HG02973 (cell line): ENCODE data around the gene PTPRF.
A peak's percentile ranks its signal among the peaks of the same experiment; 100 is the strongest.
"Not testable (repeated sequence)": the region's sequence is repeated elsewhere in the genome, so short reads cannot be mapped to it uniquely, and the experiment has no call there.

ENCODE experiments used
- ATAC-seq: cut with Tn5 transposase; IDR thresholded peaks from one replicate; pipeline ENCODE4 v1.9.1; 2021; ENCODE audit warnings: moderate library complexity; ENCODE audit not compliant: unreplicated experiment

Gene PTPRF

DNA sequence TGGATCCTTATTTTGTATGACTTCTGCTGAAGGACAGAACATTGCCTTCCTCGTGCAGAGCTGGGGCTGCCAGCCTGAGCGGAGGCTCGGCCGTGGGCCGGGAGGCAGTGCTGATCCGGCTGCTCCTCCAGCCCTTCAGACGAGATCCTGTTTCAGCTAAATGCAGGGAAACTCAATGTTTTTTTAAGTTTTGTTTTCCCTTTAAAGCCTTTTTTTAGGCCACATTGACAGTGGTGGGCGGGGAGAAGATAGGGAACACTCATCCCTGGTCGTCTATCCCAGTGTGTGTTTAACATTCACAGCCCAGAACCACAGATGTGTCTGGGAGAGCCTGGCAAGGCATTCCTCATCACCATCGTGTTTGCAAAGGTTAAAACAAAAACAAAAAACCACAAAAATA lies 91.8 kb downstream of the PTPRF start:
- ATAC-seq: no peak

- ATAC-seq: no peak
These were observed 92.5 kb downstream of the PTPRF start for GRCh38 chr1:43622901-43623780.

DNA sequence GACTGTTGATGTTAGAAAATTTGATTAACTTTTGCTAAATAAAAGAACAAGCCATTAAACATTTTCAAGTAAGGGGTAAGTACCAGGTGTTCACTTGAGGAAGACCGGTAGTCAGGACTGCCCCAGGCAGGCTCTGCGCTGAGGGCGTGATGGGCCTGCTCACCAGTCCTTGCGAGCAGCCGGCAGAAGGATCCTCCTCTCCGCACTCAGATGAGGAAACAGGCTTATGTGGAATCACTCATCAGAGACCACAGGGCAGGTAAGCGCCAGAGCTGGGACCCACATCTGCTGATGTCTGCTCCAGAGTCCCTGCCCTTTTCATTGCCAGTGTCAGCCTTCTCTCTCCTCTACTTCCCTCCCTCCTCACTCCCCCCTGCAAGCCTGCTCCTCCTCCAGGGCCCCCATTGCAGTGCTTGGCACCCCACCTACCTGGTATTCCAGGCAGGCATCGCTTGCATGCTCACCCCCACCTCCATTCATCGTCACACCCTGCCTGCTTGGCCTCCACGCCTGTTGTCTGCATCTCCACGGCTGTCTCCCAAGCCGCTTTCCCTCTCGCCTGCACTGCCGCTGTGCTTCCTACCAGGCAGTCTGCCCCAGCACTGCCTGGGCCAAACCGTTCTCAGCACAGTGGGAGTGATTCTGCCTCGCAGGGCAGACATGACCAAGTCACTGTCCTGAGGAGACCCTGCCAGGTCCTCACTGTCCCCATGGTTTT lies 94.5 kb downstream of the PTPRF start:
- ATAC-seq: no peak

GRCh38 chr1:43632135-43632670 lies 101.5 kb downstream of the PTPRF start:
- no peak for ATAC-seq

DNA sequence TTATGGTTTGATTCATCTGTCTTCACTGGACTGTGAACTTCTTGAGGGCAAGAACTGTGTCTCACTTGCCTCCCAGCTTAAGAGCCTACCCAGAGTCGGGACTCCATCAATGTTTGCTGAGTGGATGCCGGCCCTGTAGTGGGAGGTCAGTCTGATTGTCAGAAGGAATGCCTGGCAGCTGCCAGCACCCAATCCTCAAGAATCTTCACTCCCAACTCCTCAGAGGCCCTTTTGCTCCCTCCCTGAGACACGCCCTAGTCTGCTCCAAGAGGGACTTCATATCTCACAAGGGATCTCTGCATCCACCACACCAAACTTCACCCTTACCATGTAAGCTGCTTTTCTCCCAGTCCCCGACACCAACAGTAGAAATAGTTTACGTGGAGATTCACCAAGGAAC lies 104.0 kb downstream of the PTPRF start:
- no peak for ATAC-seq

DNA sequence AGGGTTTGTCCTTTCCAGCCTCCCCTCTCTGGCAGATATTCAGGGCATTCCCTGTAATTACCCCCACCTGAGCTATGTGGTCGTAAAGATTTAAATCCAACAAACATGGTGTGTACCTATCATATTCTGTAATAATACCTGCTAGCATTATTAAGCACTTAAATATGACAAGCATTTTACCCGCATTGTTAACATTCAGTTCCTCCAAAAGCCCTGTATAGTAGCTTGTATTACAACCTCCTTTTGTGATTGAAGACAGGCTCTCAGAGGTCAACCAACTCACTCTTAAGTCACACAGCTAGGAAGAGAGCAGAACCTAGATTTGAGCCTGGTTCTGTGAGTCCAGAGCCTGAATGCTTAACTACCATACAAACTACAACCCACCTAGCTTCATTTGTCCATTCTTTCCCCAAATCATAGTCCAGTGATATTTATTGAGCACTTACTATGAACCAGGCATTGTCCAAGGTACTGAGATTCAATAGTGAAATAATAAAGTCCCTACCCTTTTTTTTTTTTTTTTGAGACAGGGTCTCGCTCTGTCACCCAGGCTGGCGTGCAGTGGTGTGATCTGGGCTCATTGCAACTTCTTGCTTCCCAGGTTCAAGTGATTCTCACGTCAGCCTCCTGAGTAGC lies 105.4 kb downstream of the PTPRF start:
- ATAC-seq: no peak

DNA sequence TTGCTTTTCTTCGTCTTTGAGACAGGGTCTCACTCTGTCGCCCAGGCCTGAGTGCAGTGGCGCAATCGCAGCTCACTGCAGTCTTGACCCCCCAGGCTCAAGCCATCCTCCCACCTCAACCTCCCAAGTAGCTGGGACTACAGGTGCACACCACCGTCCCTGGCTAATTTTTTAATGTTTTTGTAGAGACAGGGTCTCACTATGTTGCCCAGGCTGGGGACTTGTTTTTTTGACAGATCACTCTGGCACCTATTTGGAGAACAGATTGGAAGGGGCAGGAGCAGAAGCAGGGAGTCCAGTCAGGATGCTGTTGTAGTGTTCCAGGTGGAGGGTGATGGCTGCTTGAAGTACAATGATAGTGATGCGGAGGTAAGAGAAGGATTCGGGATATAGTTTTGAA lies 106.6 kb downstream of the PTPRF start:
- no peak for ATAC-seq

DNA sequence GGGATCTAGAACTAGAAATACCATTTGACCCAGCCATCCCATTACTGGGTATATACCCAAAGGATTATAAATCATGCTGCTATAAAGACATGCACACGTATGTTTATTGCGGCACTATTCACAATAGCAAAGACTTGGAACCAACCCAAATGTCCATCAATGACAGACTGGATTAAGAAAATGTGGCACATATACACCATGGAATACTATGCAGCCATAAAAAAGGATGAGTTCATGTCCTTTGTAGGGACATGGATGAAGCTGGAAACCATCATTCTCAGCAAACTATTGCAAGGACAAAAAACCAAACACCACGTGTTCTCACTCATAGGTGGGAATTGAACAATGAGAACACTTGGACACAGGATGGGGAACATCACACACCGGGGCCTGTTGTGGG lies 107.7 kb downstream of the PTPRF start:
- ATAC-seq: not testable (repeated sequence)

DNA sequence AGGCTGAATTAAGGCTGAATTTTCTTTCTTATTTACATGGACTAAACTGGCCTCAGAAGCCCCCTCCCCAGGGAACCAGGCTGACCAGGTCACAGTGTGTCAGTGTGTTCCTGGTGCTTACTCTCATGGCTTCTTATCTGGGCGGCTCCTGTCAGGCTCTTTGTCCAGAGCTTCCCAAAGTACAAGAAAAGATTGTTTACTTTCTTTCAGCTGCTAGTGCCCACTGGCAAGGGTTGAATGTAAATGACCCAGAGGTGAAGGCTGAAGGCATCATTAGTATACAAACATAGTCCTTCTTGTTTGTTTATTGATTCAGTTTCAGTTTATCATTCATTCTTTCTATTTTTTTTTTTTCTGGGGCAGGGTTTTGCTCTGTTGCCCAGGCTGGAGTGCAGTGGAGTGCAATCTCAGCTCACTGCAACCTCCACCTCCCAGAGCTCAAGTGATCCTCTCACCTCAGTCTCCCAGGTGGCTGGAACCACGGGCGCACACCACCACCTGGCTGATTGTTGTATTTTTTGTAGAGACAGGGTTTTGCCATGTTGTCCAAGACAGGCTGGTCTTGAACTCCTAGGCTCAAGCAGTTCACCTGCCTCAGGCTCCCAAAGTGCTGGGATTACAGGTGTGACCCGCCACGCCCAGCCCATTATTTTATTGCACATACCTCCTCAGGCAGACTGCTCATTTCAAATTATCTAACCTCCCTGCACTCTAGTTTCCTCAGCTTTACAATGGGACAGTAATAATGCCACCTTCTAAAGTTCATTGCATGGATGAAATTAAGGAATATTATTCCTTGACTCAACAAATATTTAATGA lies 109.5 kb downstream of the PTPRF start:
- no peak for ATAC-seq

DNA sequence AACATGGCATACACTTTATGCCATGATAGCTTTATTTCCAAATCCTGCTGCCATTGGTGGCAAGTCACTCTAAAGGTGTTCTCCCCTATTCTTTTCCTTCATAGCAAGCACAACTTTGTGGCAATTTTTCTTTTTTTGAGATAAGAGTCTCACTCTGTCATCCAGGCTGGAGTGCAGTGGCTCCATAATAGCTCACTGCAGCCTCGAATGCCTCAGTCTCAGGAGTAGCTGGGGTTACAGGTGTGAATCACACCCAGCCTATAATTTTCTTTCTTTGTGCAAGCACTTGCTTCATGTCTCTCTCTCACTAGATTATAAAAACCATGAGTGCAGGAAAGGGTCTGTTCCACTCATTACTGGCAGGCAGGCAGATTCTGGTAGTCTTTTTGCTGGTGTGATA lies 113.9 kb downstream of the PTPRF start:
- ATAC-seq: no peak

GRCh38 chr1:43645461-43645860 lies 114.8 kb downstream of the PTPRF start:
- no peak for ATAC-seq

GRCh38 chr1:43647331-43647730 lies 116.6 kb downstream of the PTPRF start:
- ATAC-seq: not testable (repeated sequence)

- ATAC-seq: no peak
These were observed 117.7 kb downstream of the PTPRF start for GRCh38 chr1:43648221-43648847.

- no peak for ATAC-seq
These were observed 118.3 kb downstream of the PTPRF start for GRCh38 chr1:43648876-43649477.

DNA sequence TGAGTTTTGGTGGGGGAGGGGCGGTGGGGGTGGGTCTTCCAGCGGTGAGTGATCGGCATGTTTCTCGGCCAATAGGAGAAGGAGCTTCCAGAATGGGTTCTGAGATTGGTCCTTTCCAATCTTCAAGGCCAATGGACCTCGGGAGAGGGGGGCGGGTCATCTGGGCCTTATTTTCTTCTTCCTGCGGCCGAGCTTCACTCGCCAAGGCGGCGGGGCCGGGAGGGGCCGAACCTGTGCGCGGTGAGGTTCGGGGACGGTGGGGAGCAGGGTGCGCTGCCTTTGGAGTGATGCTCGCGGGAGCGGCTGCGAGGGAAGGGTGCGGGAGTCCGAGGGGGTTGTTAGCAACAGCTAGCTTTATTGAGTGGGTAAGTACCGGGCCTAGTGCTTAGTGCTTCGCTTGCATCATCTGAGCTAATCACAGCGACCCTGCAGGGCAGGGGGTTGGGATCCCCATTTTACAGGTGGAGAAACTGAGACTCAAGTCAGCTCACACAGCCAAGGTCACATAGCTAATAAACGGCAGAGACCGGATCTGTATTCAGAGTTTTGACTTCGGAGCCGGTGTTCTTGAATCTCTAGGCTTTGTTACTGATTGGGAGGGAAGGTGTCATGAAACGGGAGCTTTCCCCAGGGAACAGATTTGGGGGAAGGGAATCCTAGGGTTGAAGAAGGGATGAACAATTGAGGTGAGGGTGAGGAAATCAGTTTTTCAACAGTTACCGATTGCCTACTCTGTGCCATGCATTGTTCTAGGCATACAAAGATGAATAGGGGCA lies 119.8 kb downstream of the PTPRF start:
- peak; percentile 57 for ATAC-seq

GRCh38 chr1:43651188-43651587 lies 120.5 kb downstream of the PTPRF start:
- no peak for ATAC-seq

DNA sequence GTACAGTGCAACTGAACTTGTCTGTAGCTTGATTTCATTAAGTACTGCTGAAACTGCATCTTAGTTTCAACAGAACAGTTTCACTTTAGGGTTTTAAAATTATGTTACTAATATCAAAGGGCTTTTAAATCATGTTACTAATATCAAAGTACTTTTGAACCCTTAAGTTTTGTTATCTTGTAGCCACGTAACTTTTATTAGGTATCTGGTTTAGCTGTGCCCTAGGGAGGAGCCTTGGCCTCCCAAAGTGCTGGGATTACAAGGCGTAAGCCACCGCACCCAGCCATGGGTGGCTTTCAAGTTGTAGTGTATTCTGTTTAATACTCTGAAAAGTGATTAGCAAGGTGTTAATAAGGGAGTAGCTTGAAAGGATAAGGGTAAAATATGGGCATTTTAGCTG lies 121.2 kb downstream of the PTPRF start:
- no peak for ATAC-seq

GRCh38 chr1:43653339-43653738 lies 122.7 kb downstream of the PTPRF start:
- no peak for ATAC-seq

DNA sequence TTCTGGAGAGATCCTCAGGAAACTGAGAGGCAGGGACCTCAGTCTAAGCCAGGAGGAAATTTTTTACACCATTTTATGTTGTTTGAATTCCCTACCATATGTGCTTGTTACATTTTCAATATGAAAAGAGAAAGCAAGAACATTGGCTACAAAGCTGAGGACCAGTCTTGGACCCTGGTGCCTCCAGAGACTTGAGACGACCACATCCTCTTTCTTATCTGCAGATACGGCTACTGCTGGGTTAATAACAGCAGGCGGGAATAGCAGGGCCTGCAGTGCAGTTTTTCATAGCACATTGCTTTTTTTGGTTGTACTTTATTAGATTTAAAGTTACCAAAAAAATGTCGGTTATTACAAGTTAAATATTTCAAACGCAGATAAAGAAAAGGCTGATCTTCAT lies 123.2 kb downstream of the PTPRF start:
- ATAC-seq: no peak
